WTC11 (cell line): ENCODE data around the gene PDZD7. TPM values are rescaled to one million over a fixed set of nuclear protein-coding genes. Genes with fewer than 3 reads are reported as not detected.

Experiments used
- ATAC-seq: fragments of 200-7000 bp; cut with Tn5 transposase; 2 replicates; pipeline ENCODE4 v1.10.0; 2021; ENCODE audit warnings: mild to moderate bottlenecking, moderate library complexity
- CTCF ChIA-PET: fragments of 300-600 bp; sonication (Branson Sonifier 250); formaldehyde crosslinking; loops from one replicate; lab custom pipeline; 2021; ENCODE audit warnings: antibody characterized with exemption; lab: Charles Lee
- POLR2A ChIA-PET: fragments of 350-600 bp; sonication (Branson Sonifier 250); formaldehyde crosslinking; loops from one replicate; lab custom pipeline; 2021; ENCODE audit warnings: antibody characterized with exemption; lab: Charles Lee
- DNase-seq: peaks from one replicate; pipeline ENCODE4 v3.0.0; 2021; ENCODE audit warnings: low spot score
- H3K27ac Mint-ChIP-seq: 2 replicates; pipeline ENCODE4 v1.8.0; 2021; ENCODE audit warnings: mixed read lengths
- H3K27me3 Mint-ChIP-seq: 2 replicates; pipeline ENCODE4 v1.8.0; 2021; ENCODE audit warnings: low read depth, mild to moderate bottlenecking, moderate library complexity, mixed read lengths
- H3K36me3 Mint-ChIP-seq: 2 replicates; pipeline ENCODE4 v1.8.0; 2021; ENCODE audit warnings: mixed read lengths
- H3K4me1 Mint-ChIP-seq: 2 replicates; pipeline ENCODE4 v1.8.0; 2022; ENCODE audit warnings: mixed read lengths
- H3K4me3 Mint-ChIP-seq: 2 replicates; pipeline ENCODE4 v1.8.0; 2021; ENCODE audit warnings: mild to moderate bottlenecking, moderate library complexity, mixed read lengths
- H3K9me3 Mint-ChIP-seq: 2 replicates; pipeline ENCODE4 v1.8.0; 2021; ENCODE audit warnings: mixed read lengths
- AR ChIP-seq: fragments of 250-450 bp; sonication (Bioruptor Pico); IDR thresholded peaks from 2 replicates; pipeline ENCODE4 v1.9.0; 2021; ENCODE audit warnings: mild to moderate bottlenecking
- ATF6 ChIP-seq: sonication (generic); formaldehyde crosslinking; IDR thresholded peaks from 2 replicates; pipeline ENCODE4 v1.8.1; 2023; ENCODE audit warnings: mild to moderate bottlenecking, missing genetic modification reagents
- CDX4 ChIP-seq: fragments of 250-450 bp; sonication (Bioruptor Pico); IDR thresholded peaks from 2 replicates; pipeline ENCODE4 v1.9.0; 2021; ENCODE audit warnings: moderate library complexity, mild to moderate bottlenecking, inconsistent platforms, borderline replicate concordance
- CREB1 ChIP-seq: sonication (generic); formaldehyde crosslinking; IDR thresholded peaks from 2 replicates; pipeline ENCODE4 v1.8.0; 2023; ENCODE audit warnings: mild to moderate bottlenecking, missing genetic modification reagents
- CREM ChIP-seq: sonication (generic); formaldehyde crosslinking; IDR thresholded peaks from 2 replicates; pipeline ENCODE4 v1.8.1; 2022; ENCODE audit warnings: mild to moderate bottlenecking, missing genetic modification reagents, moderate library complexity
- ESRRA ChIP-seq: sonication (generic); formaldehyde crosslinking; IDR thresholded peaks from 2 replicates; pipeline ENCODE4 v1.8.1; 2022; ENCODE audit warnings: mild to moderate bottlenecking, missing genetic modification reagents, borderline replicate concordance
- FOXP1 ChIP-seq: sonication (generic); formaldehyde crosslinking; IDR thresholded peaks from 2 replicates; pipeline ENCODE4 v1.8.0; 2022; ENCODE audit warnings: missing genetic modification reagents, mild to moderate bottlenecking, moderate library complexity, borderline replicate concordance
- GABPB1 ChIP-seq: sonication (generic); formaldehyde crosslinking; IDR thresholded peaks from 2 replicates; pipeline ENCODE4 v1.8.1; 2023; ENCODE audit warnings: mild to moderate bottlenecking, missing genetic modification reagents
- GTF2I ChIP-seq: fragments of 250-450 bp; sonication (Bioruptor Pico); conservative IDR thresholded peaks from 2 replicates; pipeline ENCODE4 v1.4.0; 2021; ENCODE audit warnings: mild to moderate bottlenecking
- HMGXB4 ChIP-seq: sonication (generic); formaldehyde crosslinking; IDR thresholded peaks from 2 replicates; pipeline ENCODE4 v1.8.1; 2023; ENCODE audit warnings: mild to moderate bottlenecking, moderate library complexity, missing genetic modification reagents
- JAZF1 ChIP-seq: fragments of 250-450 bp; sonication (Bioruptor Pico); IDR thresholded peaks from 2 replicates; pipeline ENCODE4 v1.9.0; 2021; ENCODE audit warnings: moderate library complexity, mild to moderate bottlenecking, inconsistent platforms
- JUN ChIP-seq: sonication (generic); formaldehyde crosslinking; IDR thresholded peaks from 2 replicates; pipeline ENCODE4 v1.8.0; 2023; ENCODE audit warnings: mild to moderate bottlenecking, missing genetic modification reagents
- NR2C2 ChIP-seq: sonication (generic); formaldehyde crosslinking; IDR thresholded peaks from 2 replicates; pipeline ENCODE4 v1.8.0; 2022; ENCODE audit warnings: mild to moderate bottlenecking, missing genetic modification reagents
- NR3C1 ChIP-seq: sonication (generic); formaldehyde crosslinking; conservative IDR thresholded peaks from 2 replicates; pipeline ENCODE4 v1.8.1; 2023; ENCODE audit warnings: low read depth, mild to moderate bottlenecking, missing genetic modification reagents
- RORB ChIP-seq: fragments of 250-450 bp; sonication (Bioruptor Pico); IDR thresholded peaks from 2 replicates; pipeline ENCODE4 v1.9.0; 2021; ENCODE audit warnings: mild to moderate bottlenecking
- TEAD4 ChIP-seq: sonication (generic); formaldehyde crosslinking; IDR thresholded peaks from 2 replicates; pipeline ENCODE4 v1.8.0; 2022; ENCODE audit warnings: mild to moderate bottlenecking, missing genetic modification reagents
- USF2 ChIP-seq: sonication (generic); formaldehyde crosslinking; IDR thresholded peaks from 2 replicates; pipeline ENCODE4 v1.8.1; 2023; ENCODE audit warnings: mild to moderate bottlenecking, missing genetic modification reagents, moderate library complexity
- ZNF396 ChIP-seq: fragments of 250-450 bp; sonication (Bioruptor Pico); IDR thresholded peaks from 2 replicates; pipeline ENCODE4 v1.8.0; 2021; ENCODE audit warnings: mild to moderate bottlenecking, moderate library complexity, borderline replicate concordance
- ZNF425 ChIP-seq: fragments of 250-450 bp; sonication (Bioruptor Pico); conservative IDR thresholded peaks from 2 replicates; pipeline ENCODE4 v1.9.0; 2021; ENCODE audit warnings: mild to moderate bottlenecking
- total RNA-seq: library from RNA; stranded (reverse); gene quantifications from 3 replicates; pipeline ENCODE4 v1.2.3, GENCODE V29; 2021
- TF ChIP-seq, protein P1 (sequence below): fragments of 200-600 bp; IDR thresholded peaks from 2 replicates; pipeline ENCODE4 v1.8.0; 2022; ENCODE audit warnings: antibody characterized with exemption

The PDZD7 gene
- total RNA-seq, 1 experiment from 2014 or later: 2.6 TPM

DNA sequence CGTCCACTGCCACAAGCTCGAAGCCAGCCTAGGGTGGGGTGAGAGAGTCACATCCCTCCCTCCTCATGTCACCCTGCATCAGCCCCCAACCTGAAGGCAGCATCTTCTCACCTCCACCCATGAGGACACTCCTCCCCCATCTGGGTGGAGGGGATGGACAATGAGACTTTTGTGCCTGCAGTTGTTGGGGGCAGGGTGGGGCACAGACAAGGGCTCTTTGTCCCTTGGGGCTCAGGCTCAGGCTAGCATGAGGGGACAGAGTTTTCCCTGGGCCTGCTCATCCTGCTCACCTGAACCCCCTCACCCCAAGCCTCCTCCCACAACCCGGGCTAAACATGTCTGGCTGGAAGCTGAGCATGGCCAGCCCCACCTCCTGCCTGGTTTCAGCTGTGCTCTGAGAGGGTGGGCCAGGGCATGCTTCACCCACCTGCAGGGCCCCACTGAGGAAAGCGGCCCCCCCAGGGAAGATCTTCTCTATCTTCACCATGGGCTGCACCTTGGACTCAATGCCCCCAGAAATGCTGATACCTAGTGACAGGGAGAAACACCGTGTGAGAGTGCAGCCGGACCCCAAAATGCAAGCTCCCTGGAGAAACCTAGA lies 22.0 kb downstream of the PDZD7 start:
- Mint-ChIP-seq H3K9me3 (no peaks in the 10 kb centered on the region), H3K27me3 (no peaks in the 10 kb centered on the region; the same call in 1 of the 2 replicates), H3K4me1 (peaks cover 23% of the 10 kb centered on the region), H3K27ac (no peak overlapping the region; the same call in 1 of the 2 replicates), H3K36me3 (peaks cover 9% of the 10 kb centered on the region), H3K4me3 (no peak overlapping the region)
- CTCF ChIA-PET: interaction anchor here (1.2 to 7.2 kb wide), 5 partner anchors 10 to 41 kb away, joined by 4 to 273 read pairs (median 6); partner anchors contain the start of genes LZTS2 and SEMA4G
- DNase-seq (no peak), ATAC-seq (no peak)
- TF ChIP-seq ESRRA (CRISPR knock-in tag) (no peak), FOXP1 (CRISPR knock-in tag) (no peak), RORB (no peak), ATF6 (no peak), TEAD4 (CRISPR knock-in tag) (no peak), JAZF1 (no peak), NR2C2 (CRISPR knock-in tag) (no peak), CDX4 (no peak), AR (no peak), GABPB1 (CRISPR knock-in tag) (no peak), CREM (no peak), ZNF396 (CRISPR knock-in tag) (no peak), USF2 (no peak), CREB1 (CRISPR knock-in tag) (no peak), ZNF425 (CRISPR knock-in tag) (no peak), NR3C1 (CRISPR knock-in tag) (no peak), HMGXB4 (CRISPR knock-in tag) (no peak), GTF2I (CRISPR knock-in tag) (no peak), JUN (no peak)
- TF ChIP-seq, protein P1, sequence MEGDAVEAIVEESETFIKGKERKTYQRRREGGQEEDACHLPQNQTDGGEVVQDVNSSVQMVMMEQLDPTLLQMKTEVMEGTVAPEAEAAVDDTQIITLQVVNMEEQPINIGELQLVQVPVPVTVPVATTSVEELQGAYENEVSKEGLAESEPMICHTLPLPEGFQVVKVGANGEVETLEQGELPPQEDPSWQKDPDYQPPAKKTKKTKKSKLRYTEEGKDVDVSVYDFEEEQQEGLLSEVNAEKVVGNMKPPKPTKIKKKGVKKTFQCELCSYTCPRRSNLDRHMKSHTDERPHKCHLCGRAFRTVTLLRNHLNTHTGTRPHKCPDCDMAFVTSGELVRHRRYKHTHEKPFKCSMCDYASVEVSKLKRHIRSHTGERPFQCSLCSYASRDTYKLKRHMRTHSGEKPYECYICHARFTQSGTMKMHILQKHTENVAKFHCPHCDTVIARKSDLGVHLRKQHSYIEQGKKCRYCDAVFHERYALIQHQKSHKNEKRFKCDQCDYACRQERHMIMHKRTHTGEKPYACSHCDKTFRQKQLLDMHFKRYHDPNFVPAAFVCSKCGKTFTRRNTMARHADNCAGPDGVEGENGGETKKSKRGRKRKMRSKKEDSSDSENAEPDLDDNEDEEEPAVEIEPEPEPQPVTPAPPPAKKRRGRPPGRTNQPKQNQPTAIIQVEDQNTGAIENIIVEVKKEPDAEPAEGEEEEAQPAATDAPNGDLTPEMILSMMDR: no peak
- POLR2A ChIA-PET: interaction anchor here (1.3 to 1.4 kb wide), 2 partner anchors 9 to 10 kb away, joined by 4 to 5 read pairs; partner anchors contain the start of gene LZTS2
